ENCODE results near the gene CASP5.
"Not testable (repeated sequence)": the region's sequence is repeated elsewhere in the genome, so short reads cannot be mapped to it uniquely, and the experiment has no call there.

Gene CASP5

GRCh38 chr11:105045676-105046296 lies 22.8 kb upstream of the CASP5 start:
- CTCF ChIA-PET, result no interaction called here
- H3K36me3 ChIP-seq (ENCODE audit: control insufficient read depth in 2 of 2, insufficient read depth in 1 of 2, low read length in 2 of 2), result no peaks in the 10 kb centered on the region
- TF ChIP-seq HIC1 (tag by site-specific recombination; IDR thresholded peaks at IDR 0.05) (no peak), ZNF132 (tag by site-specific recombination; IDR thresholded peaks at IDR 0.05; ENCODE audit: borderline replicate concordance) (no peak), ZNF785 (tag by site-specific recombination; IDR thresholded peaks at IDR 0.05) (no peak), KLF16 (tag by site-specific recombination; IDR thresholded peaks at IDR 0.05) (no peak), ZNF366 (tag by site-specific recombination; conservative IDR thresholded peaks at IDR 0.05) (no peak), OVOL3 (tag by site-specific recombination; IDR thresholded peaks at IDR 0.05) (no peak), GLIS2 (tag by site-specific recombination; IDR thresholded peaks at IDR 0.05) (no peak), ZNF654 (tag by site-specific recombination; IDR thresholded peaks at IDR 0.05; ENCODE audit: low read depth) (no peak), ZNF791 (tag by site-specific recombination; IDR thresholded peaks at IDR 0.05) (no peak), ZNF16 (tag by site-specific recombination; IDR thresholded peaks at IDR 0.05; ENCODE audit: low read depth) (no peak), HOXA7 (CRISPR knock-in tag; IDR thresholded peaks at IDR 0.05; ENCODE audit: borderline replicate concordance) (no peak), ZNF747 (tag by site-specific recombination; IDR thresholded peaks at IDR 0.05) (no peak), ZNF23 (tag by site-specific recombination; IDR thresholded peaks at IDR 0.05; ENCODE audit: borderline replicate concordance) (no peak), ZNF48 (tag by site-specific recombination; IDR thresholded peaks at IDR 0.05) (no peak), KLF17 (tag by site-specific recombination; IDR thresholded peaks at IDR 0.05) (no peak), ZNF184 (tag by site-specific recombination; IDR thresholded peaks at IDR 0.05) (no peak), ZNF335 (tag by site-specific recombination; conservative IDR thresholded peaks at IDR 0.05) (no peak)
- H3K4me1 ChIP-seq (ENCODE audit: control insufficient read depth, insufficient read depth, low read length), result no peaks in the 10 kb centered on the region
- H3K4me3 ChIP-seq (ENCODE audit: low read depth, low read length), result no peak overlapping the region
- H3K9me3 ChIP-seq (ENCODE audit: control insufficient read depth, insufficient read depth, low read depth, low read length), result no peaks in the 10 kb centered on the region
- H3K27ac ChIP-seq (ENCODE audit: extremely low read depth, low read depth, low read length), result no peak overlapping the region
- POLR2A ChIA-PET, result no interaction called here

- H3K27ac ChIP-seq (ENCODE audit: extremely low read depth, low read depth, low read length); H3K36me3 ChIP-seq (ENCODE audit: control insufficient read depth in 2 of 2, insufficient read depth in 1 of 2, low read length in 2 of 2); H3K9me3 ChIP-seq (ENCODE audit: control insufficient read depth, insufficient read depth, low read depth, low read length); POLR2A ChIA-PET; CTCF ChIA-PET; H3K4me3 ChIP-seq (ENCODE audit: low read depth, low read length); H3K4me1 ChIP-seq (ENCODE audit: control insufficient read depth, insufficient read depth, low read length): not testable (repeated sequence)
These were observed 21.9 kb upstream of the CASP5 start, which contains the start of gene CARD16 for GRCh38 chr11:105044557-105045524. CARD16 (minus strand) TSS chr11:105045335; CDS start chr11:105045297, 38 bp downstream.

GRCh38 chr11:105042178-105042577 lies 19.2 kb upstream of the CASP5 start:
- Histone ChIP-seq H3K4me1 (ENCODE audit: control insufficient read depth, insufficient read depth, low read length) (no peaks in the 10 kb centered on the region), H3K36me3 (ENCODE audit: control insufficient read depth in 2 of 2, insufficient read depth in 1 of 2, low read length in 2 of 2) (no peaks in the 10 kb centered on the region), H3K27ac (ENCODE audit: extremely low read depth, low read depth, low read length) (no peak overlapping the region), H3K4me3 (ENCODE audit: low read depth, low read length) (no peak overlapping the region), H3K9me3 (ENCODE audit: control insufficient read depth, insufficient read depth, low read depth, low read length) (no peaks in the 10 kb centered on the region)
- CTCF ChIA-PET, result no interaction called here
- POLR2A ChIA-PET, result no interaction called here
- TF ChIP-seq ZNF768 (tag by site-specific recombination; IDR thresholded peaks at IDR 0.05) (no peak), MEIS1 (CRISPR knock-in tag; IDR thresholded peaks at IDR 0.05; ENCODE audit: borderline replicate concordance) (no peak), TSHZ1 (tag by site-specific recombination; IDR thresholded peaks at IDR 0.05; ENCODE audit: borderline replicate concordance) (no peak), ZNF324 (tag by site-specific recombination; IDR thresholded peaks at IDR 0.05) (no peak), ZNF280C (tag by site-specific recombination; IDR thresholded peaks at IDR 0.05) (no peak)
